Erythroblast (primary cell): ENCODE data around the gene RAB31.

Source experiments
- DNase-seq, 2 experiments: peaks; one replicate each; lab custom pipeline; 2025; lab: John Stamatoyannopoulos, UW
- GATA1 ChIP-seq: IDR thresholded peaks from 2 replicates; pipeline ENCODE4 v1.6.1; 2011; ENCODE audit warnings: low read depth, mild to moderate bottlenecking, control low read depth, low read length, moderate library complexity
- POLR2A ChIP-seq: IDR thresholded peaks from 2 replicates; pipeline ENCODE4 v1.6.1; 2011; ENCODE audit warnings: mild to moderate bottlenecking, low read length

RAB31 gene

GRCh38 chr18:9683418-9684396 lies 24.4 kb upstream of the RAB31 start:
- peak; percentile 58 to 60 for DNase-seq
- no peak for TF ChIP-seq POLR2A
- TF ChIP-seq GATA1 = no peak

GRCh38 chr18:9684881-9685614 lies 23.1 kb upstream of the RAB31 start:
- DNase-seq = no peak
- no peak for TF ChIP-seq GATA1
- TF ChIP-seq POLR2A = no peak

- TF ChIP-seq GATA1 = no peak
- TF ChIP-seq POLR2A = no peak
- no peak for DNase-seq
Observed at GRCh38 chr18:9685615-9685890, 22.5 kb upstream of the RAB31 start.

- no peak for TF ChIP-seq GATA1
- TF ChIP-seq POLR2A = no peak
- no peak for DNase-seq
Observed at GRCh38 chr18:9688036-9688741, 19.9 kb upstream of the RAB31 start.

GRCh38 chr18:9689253-9689652 lies 18.8 kb upstream of the RAB31 start:
- TF ChIP-seq GATA1 = no peak
- no peak for TF ChIP-seq POLR2A
- no peak for DNase-seq

- DNase-seq = no peak
Observed at GRCh38 chr18:9690418-9691188, 17.5 kb upstream of the RAB31 start.

GRCh38 chr18:9691235-9691634 lies 16.9 kb upstream of the RAB31 start:
- TF ChIP-seq GATA1 = no peak
- TF ChIP-seq POLR2A = no peak

More at GRCh38 chr18:9690418-9691188, 17.5 kb upstream of the RAB31 start:
- TF ChIP-seq POLR2A (no peak), GATA1 (no peak)

GRCh38 chr18:9694174-9694573 lies 13.9 kb upstream of the RAB31 start:
- no peak for TF ChIP-seq POLR2A
- no peak for TF ChIP-seq GATA1
- no peak for DNase-seq

More at GRCh38 chr18:9691235-9691634, 16.9 kb upstream of the RAB31 start:
- DNase-seq = no peak

- TF ChIP-seq GATA1 (no peak), POLR2A (no peak)
- no peak for DNase-seq
Observed at GRCh38 chr18:9694952-9695495, 13.1 kb upstream of the RAB31 start.

GRCh38 chr18:9695605-9696004 lies 12.5 kb upstream of the RAB31 start:
- no peak for TF ChIP-seq POLR2A
- DNase-seq = no peak

- TF ChIP-seq POLR2A (no peak), GATA1 (no peak)
Observed at GRCh38 chr18:9696112-9696511, 12.0 kb upstream of the RAB31 start.

GRCh38 chr18:9696701-9697100 lies 11.4 kb upstream of the RAB31 start:
- no peak for TF ChIP-seq GATA1
- no peak for TF ChIP-seq POLR2A
- no peak for DNase-seq

More at GRCh38 chr18:9696112-9696511, 12.0 kb upstream of the RAB31 start:
- DNase-seq = no peak

GRCh38 chr18:9697121-9697520 lies 11.0 kb upstream of the RAB31 start:
- no peak for DNase-seq
- no peak for TF ChIP-seq GATA1
- no peak for TF ChIP-seq POLR2A
